ENCODE data around the gene TMEM259.

The TMEM259 gene

DNA sequence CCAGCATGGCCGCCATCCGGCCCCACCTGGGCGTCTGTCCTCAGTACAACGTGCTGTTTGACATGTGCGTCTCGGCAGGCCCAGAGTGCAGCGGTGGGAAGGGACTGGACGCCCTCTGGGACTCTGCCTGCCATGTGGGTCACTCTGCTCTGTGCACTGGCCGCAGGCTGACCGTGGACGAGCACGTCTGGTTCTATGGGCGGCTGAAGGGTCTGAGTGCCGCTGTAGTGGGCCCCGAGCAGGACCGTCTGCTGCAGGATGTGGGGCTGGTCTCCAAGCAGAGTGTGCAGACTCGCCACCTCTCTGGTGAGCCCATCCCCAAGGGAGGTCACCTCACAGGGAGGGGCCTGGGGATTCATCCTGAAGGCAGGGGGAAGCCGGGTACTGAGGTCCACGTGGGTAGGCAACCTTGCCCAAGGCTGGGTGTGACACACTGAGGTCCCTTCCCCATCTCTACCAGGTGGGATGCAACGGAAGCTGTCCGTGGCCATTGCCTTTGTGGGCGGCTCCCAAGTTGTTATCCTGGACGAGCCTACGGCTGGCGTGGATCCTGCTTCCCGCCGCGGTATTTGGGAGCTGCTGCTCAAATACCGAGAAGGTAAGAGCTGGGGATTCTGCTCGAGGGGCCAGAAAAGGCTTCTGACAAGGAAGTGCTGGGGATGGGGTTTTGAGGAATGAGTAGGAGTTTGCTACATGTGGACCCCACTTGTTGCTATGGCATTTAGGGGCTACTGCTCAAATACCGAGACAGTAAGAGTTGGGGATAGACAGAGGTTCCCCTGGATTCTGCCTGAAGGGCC lies 30.3 kb upstream of the TMEM259 start:
- TF ChIP-seq, protein P1, sequence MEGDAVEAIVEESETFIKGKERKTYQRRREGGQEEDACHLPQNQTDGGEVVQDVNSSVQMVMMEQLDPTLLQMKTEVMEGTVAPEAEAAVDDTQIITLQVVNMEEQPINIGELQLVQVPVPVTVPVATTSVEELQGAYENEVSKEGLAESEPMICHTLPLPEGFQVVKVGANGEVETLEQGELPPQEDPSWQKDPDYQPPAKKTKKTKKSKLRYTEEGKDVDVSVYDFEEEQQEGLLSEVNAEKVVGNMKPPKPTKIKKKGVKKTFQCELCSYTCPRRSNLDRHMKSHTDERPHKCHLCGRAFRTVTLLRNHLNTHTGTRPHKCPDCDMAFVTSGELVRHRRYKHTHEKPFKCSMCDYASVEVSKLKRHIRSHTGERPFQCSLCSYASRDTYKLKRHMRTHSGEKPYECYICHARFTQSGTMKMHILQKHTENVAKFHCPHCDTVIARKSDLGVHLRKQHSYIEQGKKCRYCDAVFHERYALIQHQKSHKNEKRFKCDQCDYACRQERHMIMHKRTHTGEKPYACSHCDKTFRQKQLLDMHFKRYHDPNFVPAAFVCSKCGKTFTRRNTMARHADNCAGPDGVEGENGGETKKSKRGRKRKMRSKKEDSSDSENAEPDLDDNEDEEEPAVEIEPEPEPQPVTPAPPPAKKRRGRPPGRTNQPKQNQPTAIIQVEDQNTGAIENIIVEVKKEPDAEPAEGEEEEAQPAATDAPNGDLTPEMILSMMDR (conservative IDR thresholded peaks at IDR 0.05; ENCODE audit: control insufficient read depth, insufficient read depth, low read depth, low read length): no peak
- DNase-seq (ENCODE audit: low read depth): no peak
- H3K4me3 ChIP-seq (ENCODE audit: control insufficient read depth, low read depth, low read length): no peak overlapping the region

DNA sequence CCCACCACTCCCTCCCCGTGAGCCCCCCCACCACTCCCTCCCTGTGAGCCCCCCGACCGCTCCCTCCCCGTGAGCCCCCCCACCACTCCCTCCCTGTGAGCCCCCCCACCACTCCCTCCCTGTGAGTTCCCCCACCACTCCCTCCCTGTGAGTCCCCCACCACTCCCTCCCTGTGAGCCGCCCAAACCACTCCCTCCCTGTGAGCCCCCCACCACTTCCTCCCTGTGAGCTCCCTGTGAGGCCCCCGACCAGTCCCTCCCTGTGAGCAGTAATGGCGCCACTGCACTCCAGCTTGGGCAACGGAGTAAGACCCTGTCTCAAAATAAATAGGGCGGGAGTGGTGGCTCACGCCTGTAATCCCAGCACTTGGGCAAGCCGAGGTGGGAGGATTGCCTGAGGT lies 28.9 kb upstream of the TMEM259 start:
- H3K4me3 ChIP-seq (ENCODE audit: control insufficient read depth, low read depth, low read length): no peak overlapping the region
- TF ChIP-seq, protein P1 (conservative IDR thresholded peaks at IDR 0.05; ENCODE audit: control insufficient read depth, insufficient read depth, low read depth, low read length): no peak
- DNase-seq (ENCODE audit: low read depth): no peak

DNA sequence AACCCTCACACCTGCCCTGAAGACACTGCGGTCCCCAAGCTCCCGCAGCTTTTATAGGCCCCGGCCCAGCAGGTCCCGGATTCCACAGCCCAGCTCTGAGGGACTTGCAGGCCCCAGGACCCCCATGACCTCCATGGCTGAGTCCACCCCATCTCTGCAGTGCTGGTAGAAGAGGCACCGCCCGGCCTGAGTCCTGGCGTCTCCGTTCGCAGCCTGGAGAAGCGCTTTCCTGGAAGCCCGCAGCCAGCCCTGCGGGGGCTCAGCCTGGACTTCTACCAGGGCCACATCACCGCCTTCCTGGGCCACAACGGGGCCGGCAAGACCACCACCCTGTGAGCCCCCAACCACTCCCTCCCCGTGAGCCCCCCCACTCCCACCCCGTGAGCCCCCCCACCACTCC lies 28.2 kb upstream of the TMEM259 start:
- H3K4me3 ChIP-seq (ENCODE audit: control insufficient read depth, low read depth, low read length): no peak overlapping the region
- DNase-seq (ENCODE audit: low read depth): no peak
- TF ChIP-seq, protein P1 (conservative IDR thresholded peaks at IDR 0.05; ENCODE audit: control insufficient read depth, insufficient read depth, low read depth, low read length): no peak

DNA sequence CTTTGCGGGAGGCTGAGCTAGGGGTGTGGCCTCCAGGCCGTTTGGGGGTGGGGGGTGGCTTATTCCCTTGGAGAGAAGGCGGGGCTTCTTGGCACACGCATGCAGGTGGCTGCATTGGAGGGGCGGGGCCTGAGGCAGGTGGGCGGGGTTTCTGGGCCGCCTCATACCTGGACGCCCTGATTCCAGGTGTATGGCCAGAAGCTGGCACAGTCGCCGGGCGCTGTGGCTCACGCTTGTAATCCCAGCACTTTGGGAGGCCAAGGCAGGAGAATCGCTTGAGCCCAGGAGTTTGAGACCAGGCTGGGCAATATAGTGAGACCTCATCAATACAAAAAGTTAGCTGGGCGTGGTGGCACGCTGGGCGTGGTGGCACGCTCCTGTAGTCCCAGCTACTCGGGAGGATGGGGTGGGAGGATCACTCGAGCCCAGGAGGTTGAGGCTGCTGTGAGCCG lies 26.8 kb upstream of the TMEM259 start:
- H3K4me3 ChIP-seq (ENCODE audit: control insufficient read depth, low read depth, low read length): no peak overlapping the region
- TF ChIP-seq, protein P1 (conservative IDR thresholded peaks at IDR 0.05; ENCODE audit: control insufficient read depth, insufficient read depth, low read depth, low read length): no peak
- no peak for DNase-seq (ENCODE audit: low read depth)

DNA sequence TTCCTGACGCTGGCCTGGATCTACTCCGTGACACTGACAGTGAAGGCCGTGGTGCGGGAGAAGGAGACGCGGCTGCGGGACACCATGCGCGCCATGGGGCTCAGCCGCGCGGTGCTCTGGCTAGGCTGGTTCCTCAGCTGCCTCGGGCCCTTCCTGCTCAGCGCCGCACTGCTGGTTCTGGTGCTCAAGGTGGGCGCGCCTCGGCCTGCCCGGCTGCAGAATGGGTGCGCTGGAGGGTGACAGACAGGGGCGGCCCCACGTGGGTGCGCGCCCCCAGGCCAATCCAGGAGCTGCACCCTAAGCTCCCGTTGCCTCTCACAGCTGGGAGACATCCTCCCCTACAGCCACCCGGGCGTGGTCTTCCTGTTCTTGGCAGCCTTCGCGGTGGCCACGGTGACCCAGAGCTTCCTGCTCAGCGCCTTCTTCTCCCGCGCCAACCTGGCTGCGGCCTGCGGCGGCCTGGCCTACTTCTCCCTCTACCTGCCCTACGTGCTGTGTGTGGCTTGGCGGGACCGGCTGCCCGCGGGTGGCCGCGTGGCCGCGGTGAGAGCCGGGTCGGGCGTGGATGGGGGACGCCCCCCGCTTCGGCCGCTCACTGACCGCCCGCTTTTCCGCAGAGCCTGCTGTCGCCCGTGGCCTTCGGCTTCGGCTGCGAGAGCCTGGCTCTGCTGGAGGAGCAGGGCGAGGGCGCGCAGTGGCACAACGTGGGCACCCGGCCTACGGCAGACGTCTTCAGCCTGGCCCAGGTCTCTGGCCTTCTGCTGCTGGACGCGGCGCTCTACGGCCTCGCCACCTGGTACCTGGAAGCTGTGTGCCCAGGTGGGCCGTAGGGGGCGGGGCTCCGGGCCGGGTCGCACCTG lies 26.1 kb upstream of the TMEM259 start:
- DNase-seq (ENCODE audit: low read depth): no peak
- H3K4me3 ChIP-seq (ENCODE audit: control insufficient read depth, low read depth, low read length): no peak overlapping the region
- TF ChIP-seq, protein P1 (conservative IDR thresholded peaks at IDR 0.05; ENCODE audit: control insufficient read depth, insufficient read depth, low read depth, low read length): no peak

DNA sequence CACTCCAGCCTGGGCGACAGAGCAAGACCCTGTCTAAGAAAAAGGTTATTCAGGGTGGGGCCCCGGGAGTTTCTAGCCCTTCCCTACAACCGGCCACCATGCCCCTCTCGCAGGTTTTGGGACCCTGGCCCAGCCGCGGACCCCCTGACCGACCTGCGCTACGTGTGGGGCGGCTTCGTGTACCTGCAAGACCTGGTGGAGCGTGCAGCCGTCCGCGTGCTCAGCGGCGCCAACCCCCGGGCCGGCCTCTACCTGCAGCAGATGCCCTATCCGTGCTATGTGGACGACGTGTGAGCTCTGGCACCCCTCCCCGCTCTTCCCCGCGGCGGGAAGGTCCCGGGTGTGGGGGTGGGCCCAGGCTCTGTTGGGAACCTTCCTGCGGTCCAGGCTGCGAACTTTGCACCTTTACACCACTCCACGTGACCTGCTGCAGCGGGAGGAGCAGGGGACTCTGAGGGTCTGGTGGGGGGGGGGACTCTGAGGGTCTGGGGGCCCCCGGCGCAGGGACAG lies 25.2 kb upstream of the TMEM259 start:
- no peak overlapping the region for H3K4me3 ChIP-seq (ENCODE audit: control insufficient read depth, low read depth, low read length)
- TF ChIP-seq, protein P1 (conservative IDR thresholded peaks at IDR 0.05; ENCODE audit: control insufficient read depth, insufficient read depth, low read depth, low read length): no peak
- no peak for DNase-seq (ENCODE audit: low read depth)

Measured in fibroblast of mammary gland (primary cell).